ENCODE data around the gene SUCO.

- TF ChIP-seq EZH2 (IDR thresholded peaks at IDR 0.05; ENCODE audit: insufficient read depth, poor library complexity, severe bottlenecking) = no peak
- no peak for TF ChIP-seq EZH2phosphoT487 (IDR thresholded peaks at IDR 0.05; ENCODE audit: insufficient read depth, low read depth)
Observed at GRCh38 chr1:172540635-172541034, 7.7 kb downstream of the SUCO start.
